ENCODE measurements around the gene QSER1. TPM values are rescaled to one million over a fixed set of nuclear protein-coding genes. Genes with fewer than 3 reads are reported as not detected.
"Not testable (repeated sequence)": the region's sequence is repeated elsewhere in the genome, so short reads cannot be mapped to it uniquely, and the experiment has no call there.

The QSER1 gene
- 10 to 100 TPM in 1 of 2 experiments, 1 to 10 TPM in 1; 8.3 to 10.9 TPM for total RNA-seq

GRCh38 chr11:32892355-32893092 is at the start of gene QSER1:
QSER1 (plus strand) TSS chr11:32892811; CDS start chr11:32893126, 315 bp downstream.
- CTCF ChIA-PET, result interaction anchor here (0.7 to 1.6 kb wide), 5 partner anchors 22 to 173 kb away, joined by 3 to 6 read pairs (median 3); no protein-coding TSS in a partner anchor
- Mint-ChIP-seq H3K36me3 (no peaks in the 10 kb centered on the region), H3K27ac (peak within 1 kb of the TSS; percentile 90), H3K9me3 (no peaks in the 10 kb centered on the region), H3K27me3 (no peaks in the 10 kb centered on the region), H3K4me3 (peak within 1 kb of the TSS; percentile 97), H3K4me1 (ENCODE audit: low read depth) (peaks cover 30% of the 10 kb centered on the region)
- peak; percentile 79 for DNase-seq
- intact Hi-C loops (cut with micrococcal nuclease), result loop anchor here (1.0 to 5.0 kb wide), 6 partner anchors 65 to 366 kb away; partner anchors contain the start of genes CSTF3, EIF3M and PRRG4
- POLR2A ChIA-PET, result interaction anchor here (0.6 to 1.2 kb wide), 8 partner anchors 14 to 269 kb away, joined by 3 to 5 read pairs (median 3); partner anchors contain the start of gene CSTF3

GRCh38 chr11:32843544-32843943 is 49.1 kb upstream of the QSER1 start:
- Mint-ChIP-seq H3K4me1 (ENCODE audit: low read depth) (no peaks in the 10 kb centered on the region), H3K4me3 (no peak overlapping the region), H3K27ac (no peak overlapping the region), H3K36me3 (no peaks in the 10 kb centered on the region), H3K9me3 (no peaks in the 10 kb centered on the region), H3K27me3 (peaks cover 7% of the 10 kb centered on the region)
- intact Hi-C loops (cut with micrococcal nuclease), result no loop called here
- POLR2A ChIA-PET, result no interaction called here
- no peak for DNase-seq
- CTCF ChIA-PET, result no interaction called here

GRCh38 chr11:32847511-32847910 is 45.1 kb upstream of the QSER1 start:
- Mint-ChIP-seq H3K27me3 (peaks cover 7% of the 10 kb centered on the region), H3K4me1 (ENCODE audit: low read depth) (no peaks in the 10 kb centered on the region), H3K9me3 (no peaks in the 10 kb centered on the region), H3K4me3 (no peak overlapping the region), H3K36me3 (no peaks in the 10 kb centered on the region), H3K27ac (no peak overlapping the region)
- intact Hi-C loops (cut with micrococcal nuclease), result no loop called here
- ChIA-PET CTCF (no interaction called here), POLR2A (no interaction called here)
- DNase-seq, result no peak

- POLR2A ChIA-PET, result no interaction called here
- H3K27ac Mint-ChIP-seq, result no peak overlapping the region
- no peaks in the 10 kb centered on the region for H3K9me3 Mint-ChIP-seq
- intact Hi-C loops (cut with micrococcal nuclease), result no loop called here
- CTCF ChIA-PET, result no interaction called here
- H3K27me3 Mint-ChIP-seq, result peaks cover 8% of the 10 kb centered on the region
- no peaks in the 10 kb centered on the region for H3K36me3 Mint-ChIP-seq
- DNase-seq, result no peak
- no peaks in the 10 kb centered on the region for H3K4me1 Mint-ChIP-seq (ENCODE audit: low read depth)
- no peak overlapping the region for H3K4me3 Mint-ChIP-seq
Observed at GRCh38 chr11:32849761-32850160, 42.9 kb upstream of the QSER1 start.

GRCh38 chr11:32851251-32851650 is 41.4 kb upstream of the QSER1 start:
- intact Hi-C loops (cut with micrococcal nuclease), result no loop called here
- Mint-ChIP-seq H3K27me3 (peaks cover 5% of the 10 kb centered on the region), H3K9me3 (no peaks in the 10 kb centered on the region), H3K36me3 (no peaks in the 10 kb centered on the region), H3K4me1 (ENCODE audit: low read depth) (no peaks in the 10 kb centered on the region), H3K4me3 (no peak overlapping the region), H3K27ac (no peak overlapping the region)
- ChIA-PET CTCF (no interaction called here), POLR2A (no interaction called here)
- no peak for DNase-seq

GRCh38 chr11:32852207-32852606 is 40.4 kb upstream of the QSER1 start:
- Mint-ChIP-seq H3K4me1 (ENCODE audit: low read depth) (no peaks in the 10 kb centered on the region), H3K27ac (no peak overlapping the region), H3K4me3 (no peak overlapping the region), H3K36me3 (no peaks in the 10 kb centered on the region), H3K27me3 (peaks cover 3% of the 10 kb centered on the region), H3K9me3 (no peaks in the 10 kb centered on the region)
- no peak for DNase-seq
- intact Hi-C loops (cut with micrococcal nuclease), result no loop called here
- POLR2A ChIA-PET, result no interaction called here
- CTCF ChIA-PET, result no interaction called here

- Mint-ChIP-seq H3K4me1 (ENCODE audit: low read depth) (no peaks in the 10 kb centered on the region), H3K27ac (no peak overlapping the region), H3K9me3 (no peaks in the 10 kb centered on the region), H3K4me3 (no peak overlapping the region), H3K36me3 (no peaks in the 10 kb centered on the region), H3K27me3 (peaks cover 6% of the 10 kb centered on the region)
- intact Hi-C loops (cut with micrococcal nuclease), result no loop called here
- DNase-seq, result no peak
- POLR2A ChIA-PET, result no interaction called here
- CTCF ChIA-PET, result no interaction called here
Observed at GRCh38 chr11:32855601-32856000, 37.0 kb upstream of the QSER1 start.

GRCh38 chr11:32858731-32859130 is 33.9 kb upstream of the QSER1 start:
- POLR2A ChIA-PET, result no interaction called here
- Mint-ChIP-seq H3K4me3 (no peak overlapping the region), H3K36me3 (no peaks in the 10 kb centered on the region), H3K27ac (no peak overlapping the region), H3K4me1 (ENCODE audit: low read depth) (no peaks in the 10 kb centered on the region), H3K27me3 (peaks cover 7% of the 10 kb centered on the region), H3K9me3 (no peaks in the 10 kb centered on the region)
- no peak for DNase-seq
- CTCF ChIA-PET, result no interaction called here
- intact Hi-C loops (cut with micrococcal nuclease), result no loop called here

GRCh38 chr11:32861850-32862577 is 30.6 kb upstream of the QSER1 start:
- no peaks in the 10 kb centered on the region for H3K36me3 Mint-ChIP-seq
- no peaks in the 10 kb centered on the region for H3K9me3 Mint-ChIP-seq
- H3K27me3 Mint-ChIP-seq, result peaks cover 17% of the 10 kb centered on the region
- H3K4me3 Mint-ChIP-seq, result no peak overlapping the region
- ChIA-PET POLR2A (interaction anchor here (0.6 kb wide), 1 partner anchor 30 kb away, joined by 5 read pairs; no protein-coding TSS in a partner anchor), CTCF (no interaction called here)
- intact Hi-C loops (cut with micrococcal nuclease), result no loop called here
- no peak overlapping the region for H3K27ac Mint-ChIP-seq
- DNase-seq, result no peak
- no peaks in the 10 kb centered on the region for H3K4me1 Mint-ChIP-seq (ENCODE audit: low read depth)

- H3K36me3 Mint-ChIP-seq, result peaks cover 1% of the 10 kb centered on the region
- intact Hi-C loops (cut with micrococcal nuclease), result no loop called here
- H3K9me3 Mint-ChIP-seq, result peaks cover 8% of the 10 kb centered on the region
- peaks cover 16% of the 10 kb centered on the region for H3K27me3 Mint-ChIP-seq
- DNase-seq, result no peak
- ChIA-PET CTCF (no interaction called here), POLR2A (no interaction called here)
- H3K27ac Mint-ChIP-seq, result no peak overlapping the region
- no peak overlapping the region for H3K4me3 Mint-ChIP-seq
- H3K4me1 Mint-ChIP-seq (ENCODE audit: low read depth), result no peaks in the 10 kb centered on the region
Observed at GRCh38 chr11:32864555-32864954, 28.1 kb upstream of the QSER1 start.

GRCh38 chr11:32868752-32869151 is 23.9 kb upstream of the QSER1 start:
- POLR2A ChIA-PET, result not testable (repeated sequence)

GRCh38 chr11:32870676-32871075 is 21.9 kb upstream of the QSER1 start:
- ChIA-PET CTCF (interaction anchor here (1.2 kb wide), 1 partner anchor 22 kb away, joined by 3 read pairs; the partner anchor contains the start of gene QSER1), POLR2A (no interaction called here)
- intact Hi-C loops (cut with micrococcal nuclease), result no loop called here
- H3K4me1 Mint-ChIP-seq (ENCODE audit: low read depth), result no peaks in the 10 kb centered on the region
- peaks cover 1% of the 10 kb centered on the region for H3K36me3 Mint-ChIP-seq
- no peak overlapping the region for H3K27ac Mint-ChIP-seq
- H3K4me3 Mint-ChIP-seq, result no peak overlapping the region
- peaks cover 8% of the 10 kb centered on the region for H3K9me3 Mint-ChIP-seq
- peak; percentile 43 for DNase-seq
- H3K27me3 Mint-ChIP-seq, result peaks cover 15% of the 10 kb centered on the region

More at GRCh38 chr11:32868752-32869151, 23.9 kb upstream of the QSER1 start:
- H3K4me1 Mint-ChIP-seq (ENCODE audit: low read depth); H3K36me3 Mint-ChIP-seq; DNase-seq; H3K9me3 Mint-ChIP-seq; intact Hi-C loops (cut with micrococcal nuclease); H3K4me3 Mint-ChIP-seq: not testable (repeated sequence)
- CTCF ChIA-PET, result interaction anchor here (0.7 kb wide), 1 partner anchor 28 kb away, joined by 3 read pairs; no protein-coding TSS in a partner anchor
- Mint-ChIP-seq H3K27me3 (peaks cover 17% of the 10 kb centered on the region), H3K27ac (peak overlapping the region; percentile 5)

Measured in activated CD4-positive, alpha-beta memory T cell treated with anti-CD3 and anti-CD28 coated beads for 36 hours (primary cell).